HG02981 (cell line): ENCODE data around the gene DOCK9.

Experiments used
- ATAC-seq: cut with Tn5 transposase; IDR thresholded peaks from one replicate; pipeline ENCODE4 v1.9.1; 2021; ENCODE audit warnings: mild to moderate bottlenecking, moderate library complexity; ENCODE audit not compliant: unreplicated experiment

DOCK9 gene

GRCh38 chr13:98997738-98998641, 20.1 kb upstream of the DOCK9 start:
- ATAC-seq: no peak

DNA sequence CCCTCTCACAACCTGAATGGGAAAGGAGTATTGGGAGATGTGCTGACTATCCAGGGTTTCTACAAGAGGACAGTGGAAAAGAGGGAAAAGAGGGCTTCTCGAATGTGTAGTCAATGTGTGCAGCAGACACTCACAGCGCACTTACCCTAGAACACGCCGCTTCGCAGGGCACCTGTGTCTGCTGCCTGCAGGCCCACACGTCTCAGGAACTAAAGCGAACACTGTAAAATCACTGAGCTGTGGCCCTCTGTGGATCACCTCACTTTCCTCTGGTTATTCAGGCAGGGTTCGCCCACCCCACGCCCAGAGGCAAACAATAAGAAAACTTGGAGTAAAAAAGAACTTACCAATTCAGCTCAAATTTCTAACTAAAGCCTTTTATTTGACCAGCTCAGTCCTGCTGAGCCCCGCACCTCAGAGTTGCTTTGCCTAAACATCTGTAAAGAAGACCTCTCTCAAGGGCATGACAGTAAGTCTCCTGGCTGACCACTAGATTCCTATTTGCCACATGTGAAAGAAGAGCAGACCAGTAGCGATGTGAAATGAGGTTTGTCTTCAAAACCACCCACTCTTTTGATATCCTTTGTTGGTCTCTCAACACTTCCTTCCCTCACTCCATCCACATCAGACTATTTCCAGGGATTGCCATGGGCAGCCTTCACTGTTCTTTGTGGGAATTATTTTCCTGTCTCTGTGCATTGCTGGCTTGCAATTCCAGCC, 19.3 kb upstream of the DOCK9 start:
- ATAC-seq: no peak

- ATAC-seq: no peak
These were observed 18.2 kb upstream of the DOCK9 start for GRCh38 chr13:98996046-98996445.

DNA sequence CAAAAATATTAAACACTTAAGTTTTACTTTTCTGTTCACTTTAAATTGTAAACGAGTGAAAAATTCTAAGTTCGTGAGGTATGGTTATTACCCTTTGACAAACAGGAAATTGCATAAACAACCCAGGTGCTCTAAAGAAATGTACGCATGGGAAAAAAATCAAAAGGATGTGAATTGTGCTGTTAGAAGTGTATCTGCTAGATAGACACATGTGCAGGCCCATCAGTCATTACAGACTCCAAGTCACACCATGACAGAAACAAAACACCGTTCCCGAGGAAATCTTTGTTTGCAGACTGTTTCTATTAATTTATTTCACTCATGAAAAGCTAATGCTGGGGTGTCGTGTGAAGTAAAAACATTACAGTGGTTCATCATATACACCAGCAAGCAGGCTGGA, 17.0 kb upstream of the DOCK9 start:
- no peak for ATAC-seq

GRCh38 chr13:98994080-98994479, 16.2 kb upstream of the DOCK9 start:
- ATAC-seq: no peak

DNA sequence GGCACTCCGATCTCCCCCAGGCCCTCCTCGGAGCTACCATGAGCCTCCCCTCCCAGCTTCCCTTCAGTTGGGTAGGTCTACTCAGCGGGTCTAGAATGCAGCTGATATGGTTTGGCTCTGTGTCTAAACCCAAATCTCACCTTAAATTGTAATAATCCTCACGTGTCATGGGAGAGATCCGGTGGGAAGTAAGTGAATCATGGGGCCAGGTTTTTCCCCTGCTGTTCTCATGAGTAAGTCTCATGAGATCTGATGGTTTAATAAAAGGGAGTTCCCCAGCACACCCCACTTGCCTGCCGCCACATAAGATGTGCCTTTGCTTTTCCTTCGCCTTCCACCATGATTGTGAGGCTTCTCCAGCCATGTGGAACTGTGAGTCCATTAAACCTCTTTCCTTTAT, 14.5 kb upstream of the DOCK9 start:
- ATAC-seq: no peak

DNA sequence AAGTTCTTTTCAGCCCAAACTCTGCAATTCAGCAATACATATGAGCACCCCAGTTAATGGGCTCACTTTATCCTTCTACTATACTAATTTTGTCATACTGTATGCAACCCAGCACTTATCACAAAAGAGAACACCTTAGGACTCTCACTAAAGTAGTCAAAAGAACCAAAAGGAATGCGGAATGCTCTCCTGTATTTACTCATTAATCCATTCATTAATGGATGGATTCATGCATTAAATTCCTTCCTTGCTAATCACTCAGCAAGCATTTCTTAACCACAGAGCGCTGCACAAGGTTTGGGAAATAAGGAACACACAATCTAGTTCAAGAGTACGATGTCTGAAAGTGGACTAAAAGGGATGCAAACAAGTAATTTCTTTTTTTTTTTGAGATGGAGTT, 12.8 kb upstream of the DOCK9 start:
- ATAC-seq: no peak

GRCh38 chr13:98989469-98990235, 11.8 kb upstream of the DOCK9 start:
- no peak for ATAC-seq

GRCh38 chr13:98988780-98989179, 10.9 kb upstream of the DOCK9 start:
- no peak for ATAC-seq

DNA sequence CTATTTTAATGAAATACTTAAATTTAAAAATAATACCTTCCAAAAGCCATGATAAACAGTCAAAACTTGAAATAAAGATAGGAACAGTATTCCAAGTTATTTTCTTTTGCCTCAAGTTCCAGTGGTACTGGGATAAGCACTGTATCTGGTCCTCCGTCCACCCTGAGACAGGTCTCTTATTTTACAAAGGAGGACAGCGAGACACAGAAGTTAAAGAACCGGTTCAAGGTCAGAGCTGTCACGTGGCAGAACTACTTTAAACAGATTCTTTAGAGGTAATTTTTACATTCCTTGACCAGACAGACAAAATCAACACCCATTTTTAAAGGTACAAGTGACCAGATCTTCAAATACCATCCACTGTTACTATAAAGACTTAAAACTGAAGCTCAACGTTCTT, 10.4 kb upstream of the DOCK9 start:
- ATAC-seq: no peak

- no peak for ATAC-seq
These were observed 9.4 kb upstream of the DOCK9 start for GRCh38 chr13:98987275-98987674.

DNA sequence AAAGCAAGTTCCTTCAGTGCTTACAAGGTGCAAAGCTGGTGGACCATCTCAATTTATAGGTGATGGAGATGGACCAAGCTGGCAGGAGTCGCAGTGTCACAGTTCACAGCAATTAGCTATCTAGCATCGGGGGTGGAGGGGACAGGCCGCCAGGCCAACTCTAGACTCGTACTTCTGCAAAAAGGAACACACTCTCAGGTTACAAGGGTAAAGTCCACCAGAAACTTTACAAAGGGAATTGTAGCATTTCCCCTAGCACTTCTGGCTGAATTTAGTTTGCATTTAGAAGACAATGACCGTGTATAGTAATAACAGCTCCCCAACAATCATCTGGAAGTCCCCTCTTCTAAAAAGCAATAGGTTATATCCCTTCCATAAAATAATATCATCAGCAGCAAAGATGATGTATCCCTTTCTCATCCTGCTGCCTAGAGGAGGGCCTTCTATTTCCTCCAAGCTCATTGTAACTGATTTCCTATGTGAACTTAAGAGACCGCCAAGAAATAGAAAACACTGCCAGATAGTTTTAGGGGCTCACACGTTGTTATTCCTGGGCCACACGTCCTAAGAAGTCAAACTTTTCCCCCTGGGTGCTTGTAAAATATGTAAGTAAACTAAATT, 8.5 kb upstream of the DOCK9 start:
- ATAC-seq: no peak

DNA sequence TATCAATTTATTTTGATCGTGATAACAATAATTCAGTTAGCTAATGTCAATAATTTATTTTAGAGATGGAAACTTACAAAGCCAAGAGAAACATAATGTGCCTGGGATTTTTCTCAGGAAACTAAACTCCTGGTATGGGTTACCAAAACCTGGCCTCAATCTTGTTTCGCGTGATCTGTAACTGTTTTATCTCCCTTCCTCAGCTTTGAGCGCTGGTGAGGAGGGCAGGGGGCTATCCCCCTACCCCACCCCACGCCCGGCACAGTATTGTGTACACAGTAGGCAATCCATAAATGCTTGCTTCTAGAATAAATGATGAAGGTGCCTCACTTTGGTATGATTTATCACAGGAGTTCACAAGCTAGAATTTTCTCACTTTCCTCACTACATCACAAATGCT, 7.7 kb upstream of the DOCK9 start:
- ATAC-seq: no peak

DNA sequence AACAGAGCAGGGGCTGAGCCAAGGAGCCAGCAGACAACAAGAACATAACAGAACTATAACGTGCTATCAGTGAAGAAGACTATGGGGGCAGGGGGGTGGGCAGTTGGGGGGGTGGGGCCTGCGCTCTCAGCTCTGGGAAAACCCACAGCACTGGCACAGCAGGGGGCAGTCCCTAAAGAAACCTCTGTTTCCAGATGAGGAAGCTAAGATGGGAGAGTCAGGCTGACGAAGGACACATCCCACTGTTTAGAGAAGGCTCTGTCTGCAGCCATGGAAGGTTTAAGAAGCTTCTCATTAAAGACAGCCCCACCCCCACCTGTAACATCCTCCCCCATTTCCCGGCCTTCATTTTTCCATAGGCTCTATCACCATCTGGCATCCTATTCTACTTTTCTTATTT, 7.1 kb upstream of the DOCK9 start:
- no peak for ATAC-seq

GRCh38 chr13:98984118-98984517, 6.3 kb upstream of the DOCK9 start:
- no peak for ATAC-seq

DNA sequence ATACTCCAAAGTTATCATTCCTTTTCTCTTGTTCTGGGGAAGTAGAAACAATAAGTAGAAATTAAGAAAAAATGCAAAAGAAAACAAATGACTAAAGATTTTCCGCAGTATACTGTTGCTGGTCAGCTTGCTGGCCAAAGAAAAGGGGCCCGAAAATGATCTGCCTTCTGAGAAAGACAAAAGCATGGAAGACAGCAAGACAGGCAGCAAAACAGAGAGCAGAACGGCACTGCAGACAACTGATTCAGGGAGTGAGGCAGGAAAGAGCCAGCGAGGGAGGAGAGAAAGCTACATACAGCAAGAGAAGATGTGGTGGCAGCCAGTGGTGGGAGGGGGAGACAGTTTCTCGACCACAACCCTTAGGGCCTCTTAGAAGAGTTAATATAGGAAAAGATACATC, 5.3 kb upstream of the DOCK9 start:
- no peak for ATAC-seq

GRCh38 chr13:98981369-98982080, 3.7 kb upstream of the DOCK9 start:
- no peak for ATAC-seq

DNA sequence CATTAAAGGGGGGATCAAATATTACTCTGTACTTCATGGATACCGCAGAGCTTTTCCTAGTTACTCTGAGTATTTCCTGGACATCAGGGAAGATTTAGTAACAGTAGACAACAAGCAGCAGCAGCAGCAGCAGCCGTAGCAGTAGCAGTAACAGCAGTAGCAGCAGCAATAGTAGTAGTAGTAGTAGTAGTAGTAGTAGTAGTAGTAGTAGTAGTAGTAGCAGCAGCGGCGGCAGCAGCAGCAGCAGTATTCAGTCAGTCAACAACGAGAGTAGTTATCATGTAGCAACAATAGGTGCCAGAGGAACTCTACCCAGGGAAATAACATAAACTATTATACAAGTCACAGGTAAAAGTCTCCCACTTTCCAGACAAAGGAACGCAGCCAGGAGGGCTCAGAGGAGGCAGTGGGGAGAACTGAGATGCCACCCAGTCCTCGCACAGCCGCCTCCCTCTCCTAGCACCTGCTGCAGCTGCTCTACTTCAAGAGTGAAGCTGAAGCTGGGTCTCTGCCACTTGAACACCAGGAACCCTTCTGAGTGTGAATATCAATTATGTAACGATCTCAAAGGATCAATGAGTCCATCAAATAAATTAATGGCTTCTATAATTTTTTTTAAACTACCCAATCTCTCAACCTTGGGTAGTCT, 1.3 kb upstream of the DOCK9 start:
- ATAC-seq: no peak

- no peak for ATAC-seq
These were observed 416 bp upstream of the DOCK9 start for GRCh38 chr13:98978280-98978679.

- no peak for ATAC-seq
These were observed 923 bp downstream of the DOCK9 start for GRCh38 chr13:98976941-98977340.
